MG63 (cell line): ENCODE data around the gene GASK1B. TPM values are rescaled to one million over a fixed set of nuclear protein-coding genes. Genes with fewer than 3 reads are reported as not detected.

ENCODE experiments used
- DNase-seq: peaks from one replicate; pipeline ENCODE4 v3.0.0-alpha.2; 2020
- H3K27me3 ChIP-seq: fragments of 250-450 bp; sonication (Bioruptor Pico); 2 replicates; pipeline ENCODE4 v1.5.1; 2020; ENCODE audit warnings: mild to moderate bottlenecking, moderate library complexity
- H3K36me3 ChIP-seq: fragments of 250-450 bp; sonication (Bioruptor Pico); 2 replicates; pipeline ENCODE4 v1.5.1; 2020; ENCODE audit warnings: mild to moderate bottlenecking, moderate library complexity
- H3K4me3 ChIP-seq: fragments of 250-450 bp; sonication (Bioruptor Pico); 2 replicates; pipeline ENCODE4 v1.5.1; 2020; ENCODE audit warnings: mild to moderate bottlenecking, moderate library complexity
- H3K9me3 ChIP-seq: fragments of 250-450 bp; sonication (Bioruptor Pico); 2 replicates; pipeline ENCODE4 v1.5.1; 2020; ENCODE audit warnings: mild to moderate bottlenecking, moderate library complexity
- total RNA-seq: library from RNA; depleted of rRNA; stranded (reverse); fragments of >200 nt; shearing (Covaris generic); gene quantifications from 2 replicates; pipeline ENCODE4 v1.2.3, GENCODE V29; 2014; ENCODE audit warnings: low replicate concordance

GASK1B gene
- total RNA-seq, 1 experiment from 2014 or later: 2.0 TPM

GRCh38 chr4:158163941-158164767, 8.7 kb downstream of the GASK1B start:
- no peaks in the 10 kb centered on the region for H3K36me3 ChIP-seq
- no peak overlapping the region for H3K4me3 ChIP-seq
- no peaks in the 10 kb centered on the region for H3K9me3 ChIP-seq
- no peaks in the 10 kb centered on the region for H3K27me3 ChIP-seq
- DNase-seq: no peak

DNA sequence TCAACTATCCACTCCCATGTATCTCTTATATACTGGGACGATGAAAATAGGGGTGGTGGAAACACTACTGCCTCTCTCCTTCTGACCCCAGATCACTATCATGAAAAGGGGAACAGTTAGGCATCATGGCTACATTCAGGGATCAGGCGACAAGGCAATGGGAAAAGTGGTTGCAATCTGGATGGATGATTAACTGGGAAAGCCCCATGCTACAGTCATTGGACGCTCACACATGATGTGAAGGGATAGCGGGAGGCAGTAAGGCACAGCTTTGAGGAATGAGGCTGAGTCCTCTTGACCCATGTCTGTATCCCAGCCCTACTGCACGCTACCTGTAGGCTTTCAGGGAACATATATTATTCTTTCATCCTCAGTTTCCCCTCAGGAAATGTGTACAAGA, 10.2 kb downstream of the GASK1B start:
- H3K36me3 ChIP-seq: no peaks in the 10 kb centered on the region
- H3K4me3 ChIP-seq: no peak overlapping the region
- DNase-seq: no peak
- H3K27me3 ChIP-seq: no peaks in the 10 kb centered on the region
- H3K9me3 ChIP-seq: no peaks in the 10 kb centered on the region

- DNase-seq: peak; percentile 63
- Histone ChIP-seq H3K36me3 (no peaks in the 10 kb centered on the region), H3K4me3 (no peak overlapping the region), H3K27me3 (no peaks in the 10 kb centered on the region), H3K9me3 (no peaks in the 10 kb centered on the region)
These were observed 11.1 kb downstream of the GASK1B start for GRCh38 chr4:158161551-158162354.

GRCh38 chr4:158159718-158160094, 13.1 kb downstream of the GASK1B start:
- no peak for DNase-seq
- H3K9me3 ChIP-seq: no peaks in the 10 kb centered on the region
- H3K4me3 ChIP-seq: no peak overlapping the region
- no peaks in the 10 kb centered on the region for H3K27me3 ChIP-seq
- H3K36me3 ChIP-seq: no peaks in the 10 kb centered on the region

GRCh38 chr4:158159054-158159717, 13.6 kb downstream of the GASK1B start:
- no peak overlapping the region for H3K4me3 ChIP-seq
- DNase-seq: no peak
- no peaks in the 10 kb centered on the region for H3K9me3 ChIP-seq
- H3K36me3 ChIP-seq: no peaks in the 10 kb centered on the region
- H3K27me3 ChIP-seq: no peaks in the 10 kb centered on the region

- DNase-seq: no peak
- H3K4me3 ChIP-seq: no peak overlapping the region
- H3K9me3 ChIP-seq: no peaks in the 10 kb centered on the region
- H3K27me3 ChIP-seq: no peaks in the 10 kb centered on the region
- no peaks in the 10 kb centered on the region for H3K36me3 ChIP-seq
These were observed 15.4 kb downstream of the GASK1B start for GRCh38 chr4:158157412-158157811.

DNA sequence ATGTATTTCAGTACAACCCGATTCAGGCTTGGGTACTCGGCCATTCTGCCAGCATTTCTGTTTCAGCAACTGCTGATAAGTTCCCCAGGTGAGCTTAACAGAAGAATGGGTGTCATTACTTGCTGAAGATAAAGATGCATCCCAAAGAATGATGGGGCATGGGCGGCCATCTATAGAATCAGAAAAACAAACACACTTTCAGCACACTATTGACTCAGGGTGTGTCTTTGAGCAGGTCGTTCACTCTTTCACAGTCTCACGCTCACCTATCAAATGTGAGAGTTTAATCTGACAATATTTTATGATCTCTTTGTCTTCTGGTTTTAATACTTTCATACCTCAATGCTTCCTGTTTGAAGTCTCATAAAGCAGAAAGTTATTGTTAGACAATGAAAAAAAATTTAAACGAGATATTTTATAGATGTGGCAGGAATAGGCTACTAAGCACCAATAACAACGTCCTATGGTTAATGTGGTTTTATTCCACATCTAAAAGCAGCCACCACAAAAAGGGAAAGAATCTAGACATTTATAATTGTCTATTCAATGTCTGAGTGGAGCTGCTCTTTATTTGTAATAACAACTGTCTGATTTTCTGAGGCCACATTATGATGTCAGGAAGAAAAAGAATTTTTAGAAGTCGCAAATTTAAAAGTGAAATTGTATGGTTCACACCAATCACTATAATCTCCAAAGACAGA, 17.0 kb downstream of the GASK1B start:
- Histone ChIP-seq H3K36me3 (no peaks in the 10 kb centered on the region), H3K27me3 (no peaks in the 10 kb centered on the region), H3K9me3 (no peaks in the 10 kb centered on the region), H3K4me3 (no peak overlapping the region)
- no peak for DNase-seq

DNA sequence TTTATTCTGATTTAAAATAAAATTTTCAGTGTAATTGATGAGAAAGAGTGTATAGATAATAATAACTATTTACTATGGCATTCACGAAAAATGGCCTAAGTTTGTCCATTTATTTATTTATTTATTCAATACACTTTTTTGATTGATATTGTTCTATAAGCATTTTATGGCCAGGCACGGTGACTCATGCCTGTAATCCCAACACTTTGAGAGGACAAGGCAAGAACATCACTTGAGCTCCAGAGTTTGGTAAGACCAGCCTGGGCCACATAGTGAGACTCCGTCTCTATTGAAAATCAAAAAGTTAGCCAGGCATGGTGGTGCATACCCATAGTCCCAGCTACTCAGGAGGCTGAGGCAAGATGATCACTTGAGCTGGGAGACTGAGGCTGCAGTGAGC, 25.7 kb downstream of the GASK1B start:
- H3K27me3 ChIP-seq: no peaks in the 10 kb centered on the region

GRCh38 chr4:158146736-158147135, 26.1 kb downstream of the GASK1B start:
- no peak overlapping the region for H3K4me3 ChIP-seq
- no peaks in the 10 kb centered on the region for H3K27me3 ChIP-seq
- H3K36me3 ChIP-seq: no peaks in the 10 kb centered on the region
- no peaks in the 10 kb centered on the region for H3K9me3 ChIP-seq
- DNase-seq: no peak

More for the DNA sequence above, 25.7 kb downstream of the GASK1B start:
- Histone ChIP-seq H3K9me3 (no peaks in the 10 kb centered on the region), H3K4me3 (no peak overlapping the region), H3K36me3 (no peaks in the 10 kb centered on the region)
- no peak for DNase-seq

DNA sequence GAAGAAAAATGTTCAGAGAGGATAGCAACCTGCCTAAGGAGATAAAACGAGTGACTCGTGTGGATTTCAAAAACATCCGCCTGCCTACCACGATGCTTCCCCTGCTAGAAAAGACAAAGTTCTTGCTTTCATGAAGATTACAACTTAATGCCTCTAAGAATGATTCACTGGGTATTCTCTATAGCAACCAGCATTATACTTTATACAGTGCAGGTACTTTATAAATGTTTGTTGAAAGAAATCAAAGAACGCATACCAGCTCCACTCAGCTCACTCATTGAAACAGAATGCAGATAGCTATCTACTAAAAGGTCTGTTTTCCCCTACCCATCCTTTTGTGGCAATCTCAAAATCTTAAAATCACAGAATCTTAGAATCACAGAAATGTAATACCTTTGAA, 33.7 kb downstream of the GASK1B start:
- Histone ChIP-seq H3K27me3 (no peaks in the 10 kb centered on the region; the same call in 1 of the 2 replicates), H3K9me3 (no peaks in the 10 kb centered on the region), H3K4me3 (no peak overlapping the region), H3K36me3 (no peaks in the 10 kb centered on the region)
- no peak for DNase-seq

GRCh38 chr4:158134222-158134621, 38.6 kb downstream of the GASK1B start:
- Histone ChIP-seq H3K4me3 (no peak overlapping the region), H3K27me3 (no peaks in the 10 kb centered on the region; the same call in 1 of the 2 replicates), H3K9me3 (no peaks in the 10 kb centered on the region), H3K36me3 (no peaks in the 10 kb centered on the region)
- no peak for DNase-seq

GRCh38 chr4:158133551-158133950, 39.3 kb downstream of the GASK1B start:
- Histone ChIP-seq H3K27me3 (no peaks in the 10 kb centered on the region), H3K9me3 (no peaks in the 10 kb centered on the region), H3K36me3 (no peaks in the 10 kb centered on the region), H3K4me3 (no peak overlapping the region)
- no peak for DNase-seq

DNA sequence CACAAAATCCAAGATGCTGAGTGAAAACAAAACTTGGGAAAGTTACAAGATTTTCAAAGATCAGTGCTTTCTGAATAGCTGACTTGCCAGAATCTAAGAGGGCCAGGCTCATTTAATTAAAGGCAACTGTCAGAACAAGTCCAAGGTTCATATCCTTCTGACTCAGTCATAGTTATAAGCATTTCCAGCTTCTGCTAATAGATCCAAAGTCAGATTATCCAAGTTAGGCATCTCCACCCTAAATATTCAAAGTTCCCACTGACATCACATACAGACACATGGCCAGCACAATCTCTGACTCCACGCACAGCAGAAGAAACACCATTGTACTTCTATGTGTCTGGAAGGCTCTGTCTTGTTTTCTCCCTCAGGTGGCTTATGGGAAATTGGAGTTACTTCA, 41.8 kb downstream of the GASK1B start:
- no peak overlapping the region for H3K4me3 ChIP-seq
- H3K36me3 ChIP-seq: no peaks in the 10 kb centered on the region
- no peak for DNase-seq
- H3K27me3 ChIP-seq: no peaks in the 10 kb centered on the region
- no peaks in the 10 kb centered on the region for H3K9me3 ChIP-seq

DNA sequence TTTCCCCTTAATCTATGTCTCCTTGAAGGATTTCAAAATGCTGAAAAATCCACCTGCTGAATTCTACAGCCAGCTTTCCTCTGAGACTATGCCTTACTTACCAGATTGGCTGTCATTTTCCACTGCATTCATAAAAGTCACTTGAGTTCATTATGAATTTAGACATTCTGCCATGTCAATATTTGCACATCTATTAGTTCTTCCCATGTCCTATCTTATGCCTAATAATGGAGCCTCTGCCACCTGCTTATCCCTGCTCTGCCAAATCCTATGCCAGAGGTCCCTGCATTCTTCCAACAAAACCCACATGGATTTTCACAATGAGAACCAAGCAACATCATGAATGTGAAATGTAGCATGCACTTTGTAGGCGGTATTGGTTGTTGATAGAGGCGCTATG, 42.6 kb downstream of the GASK1B start:
- Histone ChIP-seq H3K27me3 (no peaks in the 10 kb centered on the region), H3K9me3 (no peaks in the 10 kb centered on the region), H3K36me3 (no peaks in the 10 kb centered on the region), H3K4me3 (no peak overlapping the region)
- DNase-seq: no peak

GRCh38 chr4:158129694-158130093, 43.1 kb downstream of the GASK1B start:
- no peaks in the 10 kb centered on the region for H3K36me3 ChIP-seq
- H3K9me3 ChIP-seq: no peaks in the 10 kb centered on the region
- no peaks in the 10 kb centered on the region for H3K27me3 ChIP-seq
- peak; percentile 25 for DNase-seq
- no peak overlapping the region for H3K4me3 ChIP-seq

- DNase-seq: no peak
- no peaks in the 10 kb centered on the region for H3K36me3 ChIP-seq
These were observed 44.3 kb downstream of the GASK1B start for GRCh38 chr4:158128540-158128939.

GRCh38 chr4:158125310-158125709, 47.5 kb downstream of the GASK1B start:
- Histone ChIP-seq H3K4me3 (no peak overlapping the region), H3K9me3 (no peaks in the 10 kb centered on the region), H3K27me3 (no peaks in the 10 kb centered on the region), H3K36me3 (no peaks in the 10 kb centered on the region)
- no peak for DNase-seq

More at GRCh38 chr4:158128540-158128939, 44.3 kb downstream of the GASK1B start:
- no peaks in the 10 kb centered on the region for H3K9me3 ChIP-seq
- no peak overlapping the region for H3K4me3 ChIP-seq
- no peaks in the 10 kb centered on the region for H3K27me3 ChIP-seq
